ENCODE measurements around the gene APP. TPM values are rescaled to one million over a fixed set of nuclear protein-coding genes. Genes with fewer than 3 reads are reported as not detected.

APP gene
- total RNA-seq, 2 experiments from 2014 or later = 0.55 TPM; not detected in 1

DNA sequence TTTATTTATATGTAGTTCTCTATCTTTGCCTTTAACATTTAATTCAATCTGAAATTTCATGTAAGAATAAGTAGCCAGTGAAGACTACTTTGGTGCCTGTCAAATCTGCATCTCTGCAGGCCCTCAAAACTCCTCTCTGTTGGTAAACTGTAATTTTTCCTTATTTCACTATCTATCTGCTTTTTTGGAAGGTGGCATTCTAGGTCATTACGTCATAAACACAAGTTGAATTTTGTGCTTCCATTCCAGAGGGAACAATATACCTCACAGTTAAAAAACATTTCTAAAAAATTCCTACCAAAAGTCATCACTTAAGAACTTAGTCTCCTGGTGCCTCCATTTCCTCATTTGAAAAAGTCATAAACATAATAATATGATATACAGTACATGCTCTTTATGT, 259.8 kb downstream of the APP start:
- Histone ChIP-seq H3K79me2 (ENCODE audit: insufficient read depth, low read depth, low read length) (no peaks in the 10 kb centered on the region), H3K9me2 (ENCODE audit: insufficient read depth, low read length) (no peaks in the 10 kb centered on the region), H4K20me1 (ENCODE audit: insufficient read depth, low read length) (no peaks in the 10 kb centered on the region), H3K4me1 (ENCODE audit: insufficient read depth, low read length, poor library complexity, severe bottlenecking) (no peaks in the 10 kb centered on the region), H3K27ac (ENCODE audit: low read depth, low read length, poor library complexity, severe bottlenecking) (no peak overlapping the region), H2AFZ (ENCODE audit: low read length) (no peak overlapping the region), H3K4me3 (ENCODE audit: low read depth, low read length, poor library complexity, severe bottlenecking) (no peak overlapping the region), H3K36me3 (ENCODE audit: insufficient read depth, low read length) (no peaks in the 10 kb centered on the region), H3K4me2 (ENCODE audit: low read length) (no peak overlapping the region), H3K9me3 (ENCODE audit: low read length) (no peaks in the 10 kb centered on the region)
- no peak for TF ChIP-seq EZH2phosphoT487 (IDR thresholded peaks at IDR 0.05; ENCODE audit: borderline replicate concordance, low read depth, low read length)
- TF ChIP-seq, protein P1, sequence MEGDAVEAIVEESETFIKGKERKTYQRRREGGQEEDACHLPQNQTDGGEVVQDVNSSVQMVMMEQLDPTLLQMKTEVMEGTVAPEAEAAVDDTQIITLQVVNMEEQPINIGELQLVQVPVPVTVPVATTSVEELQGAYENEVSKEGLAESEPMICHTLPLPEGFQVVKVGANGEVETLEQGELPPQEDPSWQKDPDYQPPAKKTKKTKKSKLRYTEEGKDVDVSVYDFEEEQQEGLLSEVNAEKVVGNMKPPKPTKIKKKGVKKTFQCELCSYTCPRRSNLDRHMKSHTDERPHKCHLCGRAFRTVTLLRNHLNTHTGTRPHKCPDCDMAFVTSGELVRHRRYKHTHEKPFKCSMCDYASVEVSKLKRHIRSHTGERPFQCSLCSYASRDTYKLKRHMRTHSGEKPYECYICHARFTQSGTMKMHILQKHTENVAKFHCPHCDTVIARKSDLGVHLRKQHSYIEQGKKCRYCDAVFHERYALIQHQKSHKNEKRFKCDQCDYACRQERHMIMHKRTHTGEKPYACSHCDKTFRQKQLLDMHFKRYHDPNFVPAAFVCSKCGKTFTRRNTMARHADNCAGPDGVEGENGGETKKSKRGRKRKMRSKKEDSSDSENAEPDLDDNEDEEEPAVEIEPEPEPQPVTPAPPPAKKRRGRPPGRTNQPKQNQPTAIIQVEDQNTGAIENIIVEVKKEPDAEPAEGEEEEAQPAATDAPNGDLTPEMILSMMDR (conservative IDR thresholded peaks at IDR 0.05; ENCODE audit: low read length) = no peak
- ChIA-PET POLR2A (no interaction called here), CTCF (ENCODE audit: unreplicated experiment) (no interaction called here)
- BruUV-seq (replicated peaks) = no TSS peak
- DNase-seq (ENCODE audit: low spot score) = no peak
- intact Hi-C loops (cut with micrococcal nuclease; ENCODE audit: unreplicated experiment) = no loop called here

DNA sequence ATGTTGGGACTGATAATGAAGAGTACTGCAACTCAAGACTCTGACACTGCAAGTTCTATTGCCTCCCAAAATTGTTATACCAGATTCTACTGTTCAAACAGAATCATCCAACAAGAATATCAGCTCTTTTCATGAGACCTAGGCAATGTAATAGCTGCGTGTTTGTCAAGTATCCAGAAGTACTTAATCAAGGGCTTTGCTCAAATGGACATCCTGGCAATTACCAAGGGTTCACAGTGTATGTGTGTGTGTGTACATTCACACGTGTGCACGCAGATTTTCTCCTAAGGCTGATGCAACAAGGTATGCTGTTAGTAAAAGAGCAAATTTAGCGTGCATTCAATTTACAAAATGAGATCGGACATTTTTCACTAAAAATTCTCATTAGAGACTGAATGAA, 261.2 kb downstream of the APP start:
- TF ChIP-seq EZH2phosphoT487 (IDR thresholded peaks at IDR 0.05; ENCODE audit: borderline replicate concordance, low read depth, low read length) = no peak
- TF ChIP-seq, protein P1 (conservative IDR thresholded peaks at IDR 0.05; ENCODE audit: low read length) = no peak
- DNase-seq (ENCODE audit: low spot score) = no peak
- Histone ChIP-seq H3K36me3 (ENCODE audit: insufficient read depth, low read length) (no peaks in the 10 kb centered on the region), H3K9me2 (ENCODE audit: insufficient read depth, low read length) (no peaks in the 10 kb centered on the region), H4K20me1 (ENCODE audit: insufficient read depth, low read length) (no peaks in the 10 kb centered on the region), H3K9me3 (ENCODE audit: low read length) (no peaks in the 10 kb centered on the region), H3K4me2 (ENCODE audit: low read length) (no peak overlapping the region), H2AFZ (ENCODE audit: low read length) (no peak overlapping the region), H3K79me2 (ENCODE audit: insufficient read depth, low read depth, low read length) (no peaks in the 10 kb centered on the region), H3K27ac (ENCODE audit: low read depth, low read length, poor library complexity, severe bottlenecking) (no peak overlapping the region), H3K4me3 (ENCODE audit: low read depth, low read length, poor library complexity, severe bottlenecking) (no peak overlapping the region), H3K4me1 (ENCODE audit: insufficient read depth, low read length, poor library complexity, severe bottlenecking) (no peaks in the 10 kb centered on the region)
- no TSS peak for BruUV-seq (replicated peaks)
- intact Hi-C loops (cut with micrococcal nuclease; ENCODE audit: unreplicated experiment) = no loop called here
- POLR2A ChIA-PET = interaction anchor here (0.7 to 0.9 kb wide), 2 partner anchors 52 to 188 kb away, joined by 3 read pairs; no protein-coding TSS in a partner anchor
- CTCF ChIA-PET (ENCODE audit: unreplicated experiment) = no interaction called here

DNA sequence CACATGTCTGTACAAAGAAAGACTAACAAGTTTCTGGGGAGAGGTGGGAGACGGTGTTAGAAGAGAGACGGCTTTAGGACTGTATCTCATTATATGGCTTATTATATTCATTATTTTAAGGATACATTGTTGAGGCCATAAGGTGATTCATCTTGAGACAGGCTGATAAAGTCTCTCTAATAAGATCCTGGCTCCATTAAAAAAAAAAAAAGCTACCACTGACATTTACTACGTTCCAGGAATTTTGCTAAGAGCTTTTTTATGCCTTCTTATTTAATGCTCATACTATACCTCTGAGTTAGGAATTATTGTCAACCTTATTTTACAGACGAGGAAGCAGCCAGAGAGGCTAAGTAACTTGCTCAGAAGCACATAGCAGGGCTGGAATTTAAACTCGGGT, 262.1 kb downstream of the APP start:
- no peak overlapping the region for H3K27ac ChIP-seq (ENCODE audit: low read depth, low read length, poor library complexity, severe bottlenecking)
- H4K20me1 ChIP-seq (ENCODE audit: insufficient read depth, low read length) = no peaks in the 10 kb centered on the region
- ChIA-PET POLR2A (interaction anchor here (0.7 to 0.9 kb wide), 3 partner anchors 53 to 886 kb away, joined by 3 to 5 read pairs (median 3); no protein-coding TSS in a partner anchor), CTCF (ENCODE audit: unreplicated experiment) (no interaction called here)
- BruUV-seq (replicated peaks) = no TSS peak
- H2AFZ ChIP-seq (ENCODE audit: low read length) = no peak overlapping the region
- H3K4me2 ChIP-seq (ENCODE audit: low read length) = no peak overlapping the region
- TF ChIP-seq EZH2phosphoT487 (IDR thresholded peaks at IDR 0.05; ENCODE audit: borderline replicate concordance, low read depth, low read length) = no peak
- TF ChIP-seq, protein P1 (conservative IDR thresholded peaks at IDR 0.05; ENCODE audit: low read length) = no peak
- no peaks in the 10 kb centered on the region for H3K9me3 ChIP-seq (ENCODE audit: low read length)
- H3K4me3 ChIP-seq (ENCODE audit: low read depth, low read length, poor library complexity, severe bottlenecking) = no peak overlapping the region
- no peaks in the 10 kb centered on the region for H3K36me3 ChIP-seq (ENCODE audit: insufficient read depth, low read length)
- DNase-seq (ENCODE audit: low spot score) = no peak
- H3K4me1 ChIP-seq (ENCODE audit: insufficient read depth, low read length, poor library complexity, severe bottlenecking) = peaks cover 5% of the 10 kb centered on the region
- no peaks in the 10 kb centered on the region for H3K9me2 ChIP-seq (ENCODE audit: insufficient read depth, low read length)
- intact Hi-C loops (cut with micrococcal nuclease; ENCODE audit: unreplicated experiment) = no loop called here
- no peaks in the 10 kb centered on the region for H3K79me2 ChIP-seq (ENCODE audit: insufficient read depth, low read depth, low read length)
